Astrocyte (in vitro differentiated cells and primary cell): Measurements from ENCODE around the gene GSS. TPM values are rescaled to one million over a fixed set of nuclear protein-coding genes. Genes with fewer than 3 reads are reported as not detected.

ENCODE experiments used
- DNase-seq: peaks from one replicate; pipeline ENCODE4 v3.0.0-alpha.2; 2010; ENCODE audit warnings: low read depth
- FAIRE-seq: peaks from 2 replicates; lab custom pipeline; 2011; peaks lifted over from hg19 to GRCh38; lab: Jason Lieb, UNC
- H2AFZ ChIP-seq: 2 replicates; pipeline ENCODE4 v1.6.0; 2012; ENCODE audit warnings: low read depth, low read length, inconsistent platforms
- H3K27ac ChIP-seq: 2 replicates; pipeline ENCODE4 v1.5.1; 2011; ENCODE audit warnings: low read depth, low read length, inconsistent platforms
- H3K27me3 ChIP-seq: 2 replicates; pipeline ENCODE4 v1.6.0; 2011; ENCODE audit warnings: low read length, inconsistent platforms; ENCODE audit not compliant: insufficient read depth
- H3K36me3 ChIP-seq: 2 replicates; pipeline ENCODE4 v1.5.1; 2011; ENCODE audit warnings: low read length, inconsistent platforms; ENCODE audit not compliant: insufficient read depth
- H3K4me1 ChIP-seq: 2 replicates; pipeline ENCODE4 v1.5.1; 2011; ENCODE audit warnings: low read length, inconsistent platforms; ENCODE audit not compliant: insufficient read depth
- H3K4me2 ChIP-seq: 2 replicates; pipeline ENCODE4 v1.6.0; 2012; ENCODE audit warnings: low read length, inconsistent platforms
- H3K4me3 ChIP-seq: 2 replicates; pipeline ENCODE4 v1.5.1; 2011; ENCODE audit warnings: low read depth, mild to moderate bottlenecking, low read length, inconsistent platforms; ENCODE audit not compliant: insufficient read depth
- H3K79me2 ChIP-seq: 2 replicates; pipeline ENCODE4 v1.6.0; 2012; ENCODE audit warnings: mild to moderate bottlenecking, low read length, inconsistent platforms; ENCODE audit not compliant: insufficient read depth
- H3K9ac ChIP-seq: 2 replicates; pipeline ENCODE4 v1.6.0; 2012; ENCODE audit warnings: mild to moderate bottlenecking, low read length, inconsistent platforms
- H3K9me3 ChIP-seq: 2 replicates; pipeline ENCODE4 v1.5.1; 2012; ENCODE audit warnings: low read depth, mild to moderate bottlenecking, low read length, inconsistent platforms; ENCODE audit not compliant: insufficient read depth
- H4K20me1 ChIP-seq: 2 replicates; pipeline ENCODE4 v1.6.0; 2012; ENCODE audit warnings: low read length, inconsistent platforms; ENCODE audit not compliant: insufficient read depth
- H3K27ac Mint-ChIP-seq: one replicate; pipeline ENCODE4 v1.8.0; 2021; ENCODE audit warnings: mild to moderate bottlenecking, mixed read lengths; ENCODE audit not compliant: unreplicated experiment
- H3K27me3 Mint-ChIP-seq: one replicate; pipeline ENCODE4 v1.8.0; 2021; ENCODE audit warnings: low read depth, mixed read lengths; ENCODE audit not compliant: unreplicated experiment
- H3K36me3 Mint-ChIP-seq: one replicate; pipeline ENCODE4 v1.8.0; 2021; ENCODE audit warnings: low read depth, mixed read lengths; ENCODE audit not compliant: unreplicated experiment
- H3K4me1 Mint-ChIP-seq: one replicate; pipeline ENCODE4 v1.8.0; 2021; ENCODE audit warnings: low read depth, mixed read lengths; ENCODE audit not compliant: unreplicated experiment
- H3K4me3 Mint-ChIP-seq: one replicate; pipeline ENCODE4 v1.8.0; 2021; ENCODE audit warnings: mild to moderate bottlenecking, moderate library complexity, mixed read lengths; ENCODE audit not compliant: unreplicated experiment
- H3K9me3 Mint-ChIP-seq: one replicate; pipeline ENCODE4 v1.8.0; 2021; ENCODE audit warnings: mild to moderate bottlenecking, mixed read lengths; ENCODE audit not compliant: unreplicated experiment
- CTCF ChIP-seq: IDR thresholded peaks from 2 replicates; pipeline ENCODE4 v1.5.1; 2011; ENCODE audit warnings: low read depth, mild to moderate bottlenecking, inconsistent platforms, low read length, moderate library complexity; ENCODE audit not compliant: insufficient read depth
- EZH2 ChIP-seq: IDR thresholded peaks from 2 replicates; pipeline ENCODE4 v1.6.1; 2012; ENCODE audit warnings: mild to moderate bottlenecking, low read length, inconsistent platforms; ENCODE audit not compliant: insufficient read depth
- total RNA-seq: library from RNA; stranded (reverse); gene quantifications from 2 replicates; pipeline ENCODE4 v1.2.1, GENCODE V29; 2021

The GSS gene
- total RNA-seq, 1 donor from 2014 or later = 44.6 TPM

- no peak overlapping the region for H3K27ac Mint-ChIP-seq
- H3K27me3 Mint-ChIP-seq = no peaks in the 10 kb centered on the region
- H3K36me3 ChIP-seq = peaks cover 18% of the 10 kb centered on the region
- peaks cover 1% of the 10 kb centered on the region for H3K4me1 Mint-ChIP-seq
- no peaks in the 10 kb centered on the region for H3K27me3 ChIP-seq
- no peak overlapping the region for H3K27ac ChIP-seq
- H3K9me3 ChIP-seq = no peaks in the 10 kb centered on the region
- no peak overlapping the region for H3K4me3 Mint-ChIP-seq
- no peak for TF ChIP-seq EZH2
- TF ChIP-seq CTCF = no peak
- no peak overlapping the region for H2AFZ ChIP-seq
- no peak for FAIRE-seq
- no peak overlapping the region for H3K4me3 ChIP-seq
- peaks cover 51% of the 10 kb centered on the region for H4K20me1 ChIP-seq
- no peaks in the 10 kb centered on the region for H3K79me2 ChIP-seq
- DNase-seq = no peak
- H3K36me3 Mint-ChIP-seq = peaks cover 18% of the 10 kb centered on the region
- H3K4me1 ChIP-seq = no peaks in the 10 kb centered on the region
- no peak overlapping the region for H3K9ac ChIP-seq
- H3K9me3 Mint-ChIP-seq = no peaks in the 10 kb centered on the region
- H3K4me2 ChIP-seq = no peak overlapping the region
Measured at GRCh38 chr20:35002426-35003210, 47.0 kb upstream of the GSS start.

GRCh38 chr20:35001596-35002362, 46.2 kb upstream of the GSS start:
- no peak for DNase-seq
- no peak overlapping the region for H3K4me3 Mint-ChIP-seq

More at GRCh38 chr20:35001596-35002362, 46.2 kb upstream of the GSS start:
- Histone ChIP-seq H4K20me1 (peaks cover 48% of the 10 kb centered on the region), H3K79me2 (no peaks in the 10 kb centered on the region), H3K4me1 (no peaks in the 10 kb centered on the region), H3K4me3 (no peak overlapping the region), H3K9ac (no peak overlapping the region), H3K4me2 (no peak overlapping the region), H2AFZ (no peak overlapping the region), H3K27ac (no peak overlapping the region), H3K27me3 (no peaks in the 10 kb centered on the region), H3K9me3 (no peaks in the 10 kb centered on the region), H3K36me3 (peaks cover 12% of the 10 kb centered on the region)
- no peak for FAIRE-seq
- Mint-ChIP-seq H3K36me3 (peaks cover 19% of the 10 kb centered on the region), H3K27me3 (no peaks in the 10 kb centered on the region), H3K27ac (no peak overlapping the region), H3K9me3 (no peaks in the 10 kb centered on the region), H3K4me1 (peaks cover 3% of the 10 kb centered on the region)
- TF ChIP-seq EZH2 (no peak), CTCF (no peak)
